ENCODE measurements around the gene ZNF780B. TPM values are rescaled to one million over a fixed set of nuclear protein-coding genes. Genes with fewer than 3 reads are reported as not detected.

The ZNF780B gene
- total and polyA plus RNA-seq, 2 donors (not counting 1 experiment from before 2014, with no cell fraction given), result 8.5 to 57.6 TPM

- H3K27me3 ChIP-seq (replicated peaks in 1 of 4; ENCODE audit: control extremely low read depth in 1 of 4, control insufficient read depth in 3 of 4, insufficient read depth in 4 of 4, low read length in 3 of 4), result no peaks in the 10 kb centered on the region
- H3K9me3 ChIP-seq (ENCODE audit: control extremely low read depth in 1 of 3, control insufficient read depth in 2 of 3, insufficient read depth in 1 of 3, low read length in 2 of 3), result no peaks in the 10 kb centered on the region
- no peaks in the 10 kb centered on the region for H3K27me3 Mint-ChIP-seq
- no peak overlapping the region for H3K4me2 ChIP-seq (replicated peaks; ENCODE audit: low read depth, low read length, poor library complexity, severe bottlenecking)
- no peaks in the 10 kb centered on the region for H3K9me3 Mint-ChIP-seq (ENCODE audit: insufficient read depth)
- H3K4me1 Mint-ChIP-seq, result no peaks in the 10 kb centered on the region
- H3K4me3 Mint-ChIP-seq, result no peak overlapping the region
- no peak overlapping the region for H3K27ac Mint-ChIP-seq
- H3K9ac ChIP-seq (ENCODE audit: low read length), result no peak overlapping the region
- no peaks in the 10 kb centered on the region for H3K36me3 ChIP-seq (replicated peaks in 1 of 2; ENCODE audit: control extremely low read depth in 1 of 2, control insufficient read depth in 1 of 2, extremely low read depth in 1 of 2, insufficient read depth in 2 of 2, low read length in 1 of 2)
- 88% methylated on average over 3 of the region's 4 CpGs for WGBS (ENCODE audit: insufficient coverage)
- H3K79me2 ChIP-seq (ENCODE audit: control insufficient read depth, insufficient read depth, low read length), result no peaks in the 10 kb centered on the region
- DNase-seq (no peak), ATAC-seq (ENCODE audit: low read depth) (no peak)
- H3K27ac ChIP-seq (ENCODE audit: low read length in 2 of 2), result no peak overlapping the region
- no peak overlapping the region for H3K4me3 ChIP-seq (ENCODE audit: control extremely low read depth in 1 of 5, extremely low read depth in 1 of 5, insufficient read depth in 1 of 5, low read depth in 2 of 5, low read length in 4 of 5)
- CTCF ChIA-PET, result no interaction called here
- intact Hi-C loops (cut with micrococcal nuclease), result no loop called here
- POLR2A ChIA-PET, result interaction anchor here (0.6 to 0.7 kb wide), 2 partner anchors 281 to 1451 kb away, joined by 3 to 7 read pairs; no protein-coding TSS in a partner anchor
- TF ChIP-seq, protein P1, sequence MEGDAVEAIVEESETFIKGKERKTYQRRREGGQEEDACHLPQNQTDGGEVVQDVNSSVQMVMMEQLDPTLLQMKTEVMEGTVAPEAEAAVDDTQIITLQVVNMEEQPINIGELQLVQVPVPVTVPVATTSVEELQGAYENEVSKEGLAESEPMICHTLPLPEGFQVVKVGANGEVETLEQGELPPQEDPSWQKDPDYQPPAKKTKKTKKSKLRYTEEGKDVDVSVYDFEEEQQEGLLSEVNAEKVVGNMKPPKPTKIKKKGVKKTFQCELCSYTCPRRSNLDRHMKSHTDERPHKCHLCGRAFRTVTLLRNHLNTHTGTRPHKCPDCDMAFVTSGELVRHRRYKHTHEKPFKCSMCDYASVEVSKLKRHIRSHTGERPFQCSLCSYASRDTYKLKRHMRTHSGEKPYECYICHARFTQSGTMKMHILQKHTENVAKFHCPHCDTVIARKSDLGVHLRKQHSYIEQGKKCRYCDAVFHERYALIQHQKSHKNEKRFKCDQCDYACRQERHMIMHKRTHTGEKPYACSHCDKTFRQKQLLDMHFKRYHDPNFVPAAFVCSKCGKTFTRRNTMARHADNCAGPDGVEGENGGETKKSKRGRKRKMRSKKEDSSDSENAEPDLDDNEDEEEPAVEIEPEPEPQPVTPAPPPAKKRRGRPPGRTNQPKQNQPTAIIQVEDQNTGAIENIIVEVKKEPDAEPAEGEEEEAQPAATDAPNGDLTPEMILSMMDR (IDR thresholded peaks at IDR 0.05), result no peak
- H2AFZ ChIP-seq (ENCODE audit: insufficient read depth, low read depth, low read length, poor library complexity, severe bottlenecking), result no peak overlapping the region
- H4K20me1 ChIP-seq (ENCODE audit: control insufficient read depth, insufficient read depth, low read length, poor library complexity, severe bottlenecking), result no peaks in the 10 kb centered on the region
- H3K4me1 ChIP-seq (ENCODE audit: control insufficient read depth in 2 of 2, insufficient read depth in 2 of 2, low read length in 2 of 2), result no peaks in the 10 kb centered on the region
Observed at GRCh38 chr19:40103600-40103999, 47.6 kb upstream of the ZNF780B start.

GRCh38 chr19:40101813-40102212 lies 45.8 kb upstream of the ZNF780B start:
- intact Hi-C loops (cut with micrococcal nuclease), result no loop called here
- H3K4me1 ChIP-seq (ENCODE audit: control insufficient read depth in 2 of 2, insufficient read depth in 2 of 2, low read length in 2 of 2), result no peaks in the 10 kb centered on the region
- H2AFZ ChIP-seq (ENCODE audit: insufficient read depth, low read depth, low read length, poor library complexity, severe bottlenecking), result no peak overlapping the region
- no peak overlapping the region for H3K4me3 ChIP-seq (ENCODE audit: control extremely low read depth in 1 of 5, extremely low read depth in 1 of 5, insufficient read depth in 1 of 5, low read depth in 2 of 5, low read length in 4 of 5)
- DNase-seq (no peak), ATAC-seq (ENCODE audit: low read depth) (no peak)
- H3K9me3 ChIP-seq (ENCODE audit: control extremely low read depth in 1 of 3, control insufficient read depth in 2 of 3, insufficient read depth in 1 of 3, low read length in 2 of 3), result no peaks in the 10 kb centered on the region
- H3K4me2 ChIP-seq (replicated peaks; ENCODE audit: low read depth, low read length, poor library complexity, severe bottlenecking), result no peak overlapping the region
- POLR2A ChIA-PET, result no interaction called here
- no peaks in the 10 kb centered on the region for H3K36me3 ChIP-seq (replicated peaks in 1 of 2; ENCODE audit: control extremely low read depth in 1 of 2, control insufficient read depth in 1 of 2, extremely low read depth in 1 of 2, insufficient read depth in 2 of 2, low read length in 1 of 2)
- CTCF ChIA-PET, result no interaction called here
- H3K27me3 ChIP-seq (replicated peaks in 1 of 4; ENCODE audit: control extremely low read depth in 1 of 4, control insufficient read depth in 3 of 4, insufficient read depth in 4 of 4, low read length in 3 of 4), result no peaks in the 10 kb centered on the region
- no peaks in the 10 kb centered on the region for H3K79me2 ChIP-seq (ENCODE audit: control insufficient read depth, insufficient read depth, low read length)
- no peaks in the 10 kb centered on the region for H4K20me1 ChIP-seq (ENCODE audit: control insufficient read depth, insufficient read depth, low read length, poor library complexity, severe bottlenecking)
- peaks cover 5% of the 10 kb centered on the region for H3K27me3 Mint-ChIP-seq
- H3K9me3 Mint-ChIP-seq (ENCODE audit: insufficient read depth), result no peaks in the 10 kb centered on the region
- H3K9ac ChIP-seq (ENCODE audit: low read length), result no peak overlapping the region
- H3K4me1 Mint-ChIP-seq, result no peaks in the 10 kb centered on the region
- no peak overlapping the region for H3K4me3 Mint-ChIP-seq
- H3K27ac ChIP-seq (ENCODE audit: low read length in 2 of 2), result no peak overlapping the region
- no CpG with 5 or more reads among the region's 1 CpG for WGBS (ENCODE audit: insufficient coverage)
- H3K27ac Mint-ChIP-seq, result no peak overlapping the region
- no peak for TF ChIP-seq EZH2 (IDR thresholded peaks at IDR 0.05; ENCODE audit: borderline replicate concordance, insufficient read depth, low read depth, low read length, poor library complexity, severe bottlenecking)
- TF ChIP-seq, protein P1 (IDR thresholded peaks at IDR 0.05), result no peak

All from B cell (primary cell).